HepG2 (cell line): ENCODE data around the gene KLHL30. TPM values are rescaled to one million over a fixed set of nuclear protein-coding genes. Genes with fewer than 3 reads are reported as not detected.

Experiments used
- ATAC-seq: fragments of 200-7000 bp; cut with Tn5 transposase; 3 replicates; pipeline ENCODE4 v1.9.1; 2020; ENCODE audit warnings: mild to moderate bottlenecking, moderate library complexity
- BruUV-seq: library from RNA; stranded (reverse); fragments of 400-500 nt; replicated peaks from 2 replicates; lab custom pipeline; 2021; lab: Mats Ljungman, UMichigan
- CTCF ChIA-PET: fragments of 300-600 bp; formaldehyde crosslinking; extraction: SDS; loops from one replicate; lab custom pipeline; 2021; ENCODE audit warnings: low total read pairs, inconsistent platforms, low intra/inter-chr PET ratio; lab: Yijun Ruan, JAX
- POLR2A ChIA-PET: fragments of 350-600 bp; sonication (Branson Sonifier 250); formaldehyde crosslinking; loops from one replicate; lab custom pipeline; 2020; ENCODE audit warnings: antibody characterized with exemption, inconsistent platforms; lab: Yijun Ruan, JAX
- DNase-seq: peaks from one replicate; pipeline ENCODE4 v3.0.0-alpha.2; 2015; ENCODE audit warnings: low spot score
- FAIRE-seq: peaks from 3 replicates; lab custom pipeline; 2011; peaks lifted over from hg19 to GRCh38; lab: Jason Lieb, UNC
- H2AFZ ChIP-seq: one replicate; pipeline ENCODE4 v1.6.1; 2011; ENCODE audit warnings: low read length, inconsistent platforms
- H3K27ac ChIP-seq: fragments of 300-600 bp; 3 replicates; pipeline ENCODE4 v1.8.0; 2011; ENCODE audit warnings: mixed run types, mild to moderate bottlenecking, mixed read lengths, low read length, inconsistent platforms; ENCODE audit not compliant: insufficient read depth; ENCODE audit errors: extremely low read length
- H3K27me3 ChIP-seq, 2 experiments: fragments of 200-600 bp in 1 of 2; 2 replicates in 1 of 2; 3 replicates in 1 of 2; pipeline versions ENCODE4 v1.6.0 to v1.8.0; 2011; ENCODE audit warnings: low read length in 2 of 2, mild to moderate bottlenecking in 2 of 2, moderate library complexity in 2 of 2, inconsistent platforms in 1 of 2; ENCODE audit not compliant: insufficient read depth in 2 of 2, control insufficient read depth in 1 of 2
- H3K36me3 ChIP-seq, 2 experiments: fragments of 200-600 bp in 1 of 2; replicated peaks in 1 of 2; 2 replicates in 1 of 2; 3 replicates in 1 of 2; pipeline versions ENCODE4 v1.5.1 to v1.8.0; 2011; ENCODE audit warnings: low read length in 2 of 2, inconsistent platforms in 1 of 2; ENCODE audit not compliant: insufficient read depth in 2 of 2, control insufficient read depth in 1 of 2
- H3K4me1 ChIP-seq: 2 replicates; pipeline ENCODE4 v1.5.1; 2012; ENCODE audit warnings: low read length, inconsistent platforms; ENCODE audit not compliant: insufficient read depth
- H3K4me2 ChIP-seq: 2 replicates; pipeline ENCODE4 v1.6.0; 2011; ENCODE audit warnings: low read depth, low read length, inconsistent platforms
- H3K4me3 ChIP-seq, 3 experiments: fragments of 200-600 bp in 1 of 3; sonication (generic), shearing (Covaris generic) in 1 of 3; replicated peaks in 1 of 3; 2 replicates each; pipeline ENCODE4 v1.5.1; 2011 to 2016; ENCODE audit warnings: low read length in 3 of 3, inconsistent platforms in 2 of 3, low read depth in 2 of 3, mild to moderate bottlenecking in 2 of 3, control low read depth in 1 of 3, mixed read lengths in 1 of 3; ENCODE audit not compliant: insufficient read depth in 1 of 3
- H3K79me2 ChIP-seq: one replicate; pipeline ENCODE4 v1.6.1; 2011; ENCODE audit warnings: low read length, inconsistent platforms; ENCODE audit not compliant: insufficient read depth
- H3K9ac ChIP-seq: 2 replicates; pipeline ENCODE4 v1.6.0; 2011; ENCODE audit warnings: mild to moderate bottlenecking, low read depth, low read length, inconsistent platforms; ENCODE audit not compliant: insufficient read depth
- H3K9me3 ChIP-seq: 2 replicates; pipeline ENCODE4 v1.5.1; 2012; ENCODE audit warnings: mild to moderate bottlenecking, low read length
- H4K20me1 ChIP-seq: 2 replicates; pipeline ENCODE4 v1.6.0; 2011; ENCODE audit warnings: inconsistent platforms, mild to moderate bottlenecking, low read length, moderate library complexity; ENCODE audit not compliant: insufficient read depth
- CC2D1A ChIP-seq: sonication (generic); formaldehyde crosslinking; IDR thresholded peaks from 2 replicates; pipeline ENCODE4 v1.8.1; 2023; ENCODE audit warnings: mild to moderate bottlenecking, missing genetic modification reagents
- DNMT1 ChIP-seq: sonication (generic); formaldehyde crosslinking; IDR thresholded peaks from 2 replicates; pipeline ENCODE4 v1.5.1; 2020; ENCODE audit warnings: mild to moderate bottlenecking, missing genetic modification reagents
- FOXJ3 ChIP-seq: sonication (generic); formaldehyde crosslinking; IDR thresholded peaks from 2 replicates; pipeline ENCODE4 v1.4.0; 2020; ENCODE audit warnings: missing genetic modification reagents, mild to moderate bottlenecking, borderline replicate concordance
- GPN1 ChIP-seq: sonication (generic); formaldehyde crosslinking; IDR thresholded peaks from 2 replicates; pipeline ENCODE4 v1.5.1; 2020; ENCODE audit warnings: missing genetic modification reagents, borderline replicate concordance
- HNF4G ChIP-seq, 2 experiments: sonication (generic) in 1 of 2; formaldehyde crosslinking in 1 of 2; IDR thresholded peaks; 2 replicates each; pipeline versions ENCODE4 v1.4.0 to v1.6.1; 2011 to 2020; ENCODE audit warnings: borderline replicate concordance in 2 of 2, low read depth in 2 of 2, mild to moderate bottlenecking in 2 of 2, low read length in 1 of 2, missing genetic modification reagents in 1 of 2, moderate library complexity in 1 of 2
- HNRNPH1 ChIP-seq: fragments of 200-400 bp; formaldehyde crosslinking; optimal IDR thresholded peaks from 2 replicates; pipeline ENCODE3; 2017; ENCODE audit warnings: mild to moderate bottlenecking, low read depth, low read length
- MEF2D ChIP-seq: sonication (generic); formaldehyde crosslinking; IDR thresholded peaks from 2 replicates; pipeline ENCODE4 v1.5.1; 2020; ENCODE audit warnings: mild to moderate bottlenecking, missing genetic modification reagents
- POLR2AphosphoS2 ChIP-seq: IDR thresholded peaks from 2 replicates; pipeline ENCODE4 v1.6.1; 2011; ENCODE audit warnings: low read depth, low read length, improper control_type of control experiment
- RORA ChIP-seq: sonication (generic); formaldehyde crosslinking; IDR thresholded peaks from 2 replicates; pipeline ENCODE4 v1.5.0; 2020; ENCODE audit warnings: mild to moderate bottlenecking, missing genetic modification reagents, moderate library complexity
- THYN1 ChIP-seq: sonication (generic); formaldehyde crosslinking; IDR thresholded peaks from 2 replicates; pipeline ENCODE4 v1.8.1; 2023; ENCODE audit warnings: low read depth, mild to moderate bottlenecking, moderate library complexity, missing genetic modification reagents, borderline replicate concordance
- ZNF143 ChIP-seq: sonication (generic); formaldehyde crosslinking; IDR thresholded peaks from 2 replicates; pipeline ENCODE4 v1.4.0; 2020; ENCODE audit warnings: missing genetic modification reagents
- ZNF160 ChIP-seq: sonication (generic); formaldehyde crosslinking; IDR thresholded peaks from 2 replicates; pipeline ENCODE4 v1.8.0; 2022; ENCODE audit warnings: mild to moderate bottlenecking, inconsistent platforms, missing genetic modification reagents
- ZNF232 ChIP-seq: sonication (generic); formaldehyde crosslinking; IDR thresholded peaks from 2 replicates; pipeline ENCODE4 v1.4.0; 2020; ENCODE audit warnings: missing genetic modification reagents, borderline replicate concordance
- ZNF235 ChIP-seq: sonication (generic); formaldehyde crosslinking; IDR thresholded peaks from 2 replicates; pipeline ENCODE4 v1.8.1; 2023; ENCODE audit warnings: mild to moderate bottlenecking, missing genetic modification reagents, borderline replicate concordance
- ZNF678 ChIP-seq: sonication (generic); formaldehyde crosslinking; IDR thresholded peaks from 2 replicates; pipeline ENCODE4 v1.4.0; 2020; ENCODE audit warnings: mild to moderate bottlenecking, missing genetic modification reagents
- WGBS: methylation state at CpG from one replicate; pipeline ENCODE4 v1.1.6; 2017; ENCODE audit warnings: low lambda C conversion rate; 5-methylcytosine and 5-hydroxymethylcytosine counted together
- in situ Hi-C: cut with HindIII; loops from 2 replicates; pipeline ENCODE4 v1.10.0; 2017; ENCODE audit warnings: low pct_unique_long_range_greater_than_20kb; ENCODE audit not compliant: extremely low pct_ligation_motif_present
- intact Hi-C: fragments of 100-400 bp; cut with micrococcal nuclease; formaldehyde crosslinking; loops from one replicate; pipeline ENCODE4 v1.10.0; 2022; ENCODE audit not compliant: unreplicated experiment
- polyA plus RNA-seq, 8 experiments: library from polyadenylated mRNA; depleted of rRNA in 3 of 8; stranded (reverse) in 7 of 8; unstranded in 1 of 8; fragments of >200 nt; fragmentation: Illumina TruSeq in 4 of 8; extraction: Trizol in 4 of 8; gene quantifications; 2 replicates each; pipeline versions ENCODE4 v1.2.1 to v1.2.3, GENCODE V29; 2011 to 2016; ENCODE audit warnings: low read depth in 4 of 8, missing spikeins in 1 of 8, mixed read lengths in 1 of 8; ENCODE audit not compliant: insufficient read depth in 1 of 8
- total RNA-seq, 5 experiments: library from RNA; depleted of rRNA; stranded (reverse); fragments of >200 nt; fragmentation: Illumina TruSeq; extraction: Trizol; gene quantifications; 2 replicates each; pipeline ENCODE4 v1.2.3, GENCODE V29; 2016; ENCODE audit warnings: low read depth in 1 of 5
- TF ChIP-seq, protein P1 (sequence below): sonication (generic); formaldehyde crosslinking; IDR thresholded peaks from 2 replicates; pipeline ENCODE4 v1.4.0; 2020; ENCODE audit warnings: mild to moderate bottlenecking, missing genetic modification reagents

KLHL30 gene
- total and polyA plus RNA-seq, 2 of the 13 experiments (the other 11 are each of a cell fraction or from before 2014, with no cell fraction given), result 0.05 TPM; not detected in 1

DNA sequence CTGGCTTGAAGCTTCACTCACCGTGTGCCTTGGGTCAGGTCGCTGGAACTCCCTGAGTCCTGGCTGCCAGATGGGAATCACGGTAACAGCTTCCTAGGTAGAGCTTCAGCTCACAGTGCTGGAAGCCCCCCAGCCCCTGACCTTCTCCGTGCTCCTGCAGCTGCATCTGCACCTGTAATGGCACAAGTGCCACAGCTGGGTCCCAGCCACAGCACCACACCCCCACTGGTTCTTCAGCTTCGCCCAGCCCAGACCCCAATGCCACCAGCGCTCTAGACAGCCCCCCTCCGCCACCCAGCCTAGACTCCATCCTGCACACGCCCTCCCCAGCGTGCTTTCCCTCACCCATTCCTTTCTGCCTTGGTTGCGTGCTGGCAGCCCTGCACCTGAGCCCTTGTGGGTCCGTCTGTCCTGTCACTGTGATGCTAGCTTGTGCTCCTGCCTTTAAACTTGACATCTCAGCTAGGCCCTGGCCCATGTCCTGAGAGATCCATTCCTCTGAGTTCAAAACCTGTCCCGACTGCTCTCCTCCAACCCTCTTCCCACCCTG is 45.9 kb upstream of the KLHL30 start:
- no peak overlapping the region for H3K4me3 ChIP-seq
- H3K4me1 ChIP-seq, result no peaks in the 10 kb centered on the region
- no peak for TF ChIP-seq ZNF232 (CRISPR knock-in tag)
- 0 out of 2 replicates have a peak, but pooled peaks have one; percentile 31 for TF ChIP-seq ZNF143
- no peak for TF ChIP-seq GPN1 (CRISPR knock-in tag)
- TF ChIP-seq POLR2AphosphoS2, result 0 out of 2 replicates have a peak, but pooled peaks have one; percentile 4
- TF ChIP-seq ZNF678 (CRISPR knock-in tag), result no peak
- TF ChIP-seq RORA (CRISPR knock-in tag), result no peak
- TF ChIP-seq HNRNPH1, result no peak
- no peak for TF ChIP-seq FOXJ3 (CRISPR knock-in tag)
- no peak for TF ChIP-seq HNF4G (IDR thresholded peaks at IDR 0.05; ENCODE audit: borderline replicate concordance, low read depth, low read length)
- no peak for TF ChIP-seq HNF4G (CRISPR knock-in tag; IDR thresholded peaks at IDR 0.05; ENCODE audit: borderline replicate concordance, low read depth)
- no peak for TF ChIP-seq CC2D1A (CRISPR knock-in tag)
- no peak for TF ChIP-seq ZNF235 (CRISPR knock-in tag)
- no peak for TF ChIP-seq ZNF160 (CRISPR knock-in tag)
- no peak for TF ChIP-seq MEF2D (CRISPR knock-in tag)
- 0 out of 2 replicates have a peak, but pooled peaks have one; percentile 43 for TF ChIP-seq DNMT1 (CRISPR knock-in tag)
- TF ChIP-seq, protein P1, sequence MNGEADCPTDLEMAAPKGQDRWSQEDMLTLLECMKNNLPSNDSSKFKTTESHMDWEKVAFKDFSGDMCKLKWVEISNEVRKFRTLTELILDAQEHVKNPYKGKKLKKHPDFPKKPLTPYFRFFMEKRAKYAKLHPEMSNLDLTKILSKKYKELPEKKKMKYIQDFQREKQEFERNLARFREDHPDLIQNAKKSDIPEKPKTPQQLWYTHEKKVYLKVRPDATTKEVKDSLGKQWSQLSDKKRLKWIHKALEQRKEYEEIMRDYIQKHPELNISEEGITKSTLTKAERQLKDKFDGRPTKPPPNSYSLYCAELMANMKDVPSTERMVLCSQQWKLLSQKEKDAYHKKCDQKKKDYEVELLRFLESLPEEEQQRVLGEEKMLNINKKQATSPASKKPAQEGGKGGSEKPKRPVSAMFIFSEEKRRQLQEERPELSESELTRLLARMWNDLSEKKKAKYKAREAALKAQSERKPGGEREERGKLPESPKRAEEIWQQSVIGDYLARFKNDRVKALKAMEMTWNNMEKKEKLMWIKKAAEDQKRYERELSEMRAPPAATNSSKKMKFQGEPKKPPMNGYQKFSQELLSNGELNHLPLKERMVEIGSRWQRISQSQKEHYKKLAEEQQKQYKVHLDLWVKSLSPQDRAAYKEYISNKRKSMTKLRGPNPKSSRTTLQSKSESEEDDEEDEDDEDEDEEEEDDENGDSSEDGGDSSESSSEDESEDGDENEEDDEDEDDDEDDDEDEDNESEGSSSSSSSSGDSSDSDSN (CRISPR knock-in tag), result peak; percentile 26; the same call in 1 of the 2 replicates
- TF ChIP-seq THYN1 (CRISPR knock-in tag), result no peak
- no peak overlapping the region for H2AFZ ChIP-seq
- no peak for ATAC-seq
- peaks cover 4 to 6% of the 10 kb centered on the region in 2 experiments; a peak in 3 of 5 replicates for H3K36me3 ChIP-seq
- no peaks in the 10 kb centered on the region for H3K9me3 ChIP-seq
- H3K27ac ChIP-seq, result no peak overlapping the region
- FAIRE-seq, result no peak
- H4K20me1 ChIP-seq, result no peaks in the 10 kb centered on the region
- no peak for DNase-seq
- no peaks in the 10 kb centered on the region for H3K79me2 ChIP-seq
- BruUV-seq, result no TSS peak
- ChIA-PET POLR2A (interaction anchor here (2.2 kb wide), 1 partner anchor 32 kb away, joined by 7 read pairs; the partner anchor contains the start of gene SCLY), CTCF (no interaction called here)
- 96% methylated on average over 12 of the region's 12 CpGs for WGBS
- intact Hi-C loops, result no loop called here
- no peaks in the 10 kb centered on the region for H3K27me3 ChIP-seq
- no peak overlapping the region for H3K4me2 ChIP-seq
- no peak overlapping the region for H3K9ac ChIP-seq
- in situ Hi-C loops, result no loop called here
